Kidney (tissue), 14 donors: ENCODE results near the gene PRKN. TPM values are rescaled to one million over a fixed set of nuclear protein-coding genes. Genes with fewer than 3 reads are reported as not detected.

Experiments used
- DNase-seq, 5 donors: peaks; one replicate each; pipeline ENCODE4 v3.0.0-alpha.2; 2013 to 2020
- FAIRE-seq: peaks from 2 replicates; lab custom pipeline; 2012; peaks lifted over from hg19 to GRCh38; lab: Jason Lieb, UNC
- H3K27ac ChIP-seq, 2 donors: one replicate each; pipeline ENCODE4 v1.7.0; 2013; ENCODE audit warnings: low read depth in 2 of 2, low read length in 2 of 2, inconsistent platforms in 1 of 2
- H3K27me3 ChIP-seq: one replicate; pipeline ENCODE4 v1.7.1; 2013; ENCODE audit warnings: low read length, inconsistent platforms; ENCODE audit not compliant: control insufficient read depth, insufficient read depth
- H3K36me3 ChIP-seq, 3 donors: one replicate each; pipeline versions ENCODE4 v1.7.0 to v1.7.1; 2013; ENCODE audit warnings: low read length in 3 of 3, control low read depth in 1 of 3, inconsistent platforms in 1 of 3; ENCODE audit not compliant: insufficient read depth in 3 of 3, control insufficient read depth in 2 of 3
- H3K4me1 ChIP-seq, 3 donors: one replicate each; pipeline versions ENCODE4 v1.7.0 to v1.7.1; 2013; ENCODE audit warnings: low read length in 3 of 3, inconsistent platforms in 1 of 3, low read depth in 1 of 3; ENCODE audit not compliant: control insufficient read depth in 2 of 3, insufficient read depth in 2 of 3
- H3K4me3 ChIP-seq, 3 donors: one replicate each; pipeline versions ENCODE4 v1.7.0 to v1.8.1; 2013; ENCODE audit warnings: low read length in 3 of 3, control low read depth in 1 of 3, inconsistent platforms in 1 of 3
- H3K9ac ChIP-seq, 3 donors: one replicate each; pipeline versions ENCODE4 v1.7.0 to v1.7.1; 2013; ENCODE audit warnings: low read length in 3 of 3, control low read depth in 1 of 3, inconsistent platforms in 1 of 3
- H3K9me3 ChIP-seq, 3 donors: one replicate each; pipeline versions ENCODE4 v1.7.0 to v1.7.1; 2013; ENCODE audit warnings: low read length in 3 of 3, control low read depth in 1 of 3, inconsistent platforms in 1 of 3; ENCODE audit not compliant: control insufficient read depth in 2 of 3, insufficient read depth in 1 of 3
- intact Hi-C: fragments of 100-400 bp; cut with DNase I; formaldehyde crosslinking; loops from one replicate; pipeline ENCODE4 v1.11.1; 2022
- polyA plus RNA-seq: library from polyadenylated mRNA; stranded (reverse); fragments of 350-450 nt; fragmentation: Illumina TruSeq; extraction: RNeasy Lipid Tissue Mini Kit (QIAGEN cat#74804); gene quantifications from one replicate; pipeline ENCODE4 v1.2.3, GENCODE V29; 2014; ENCODE audit warnings: low read depth, low replicate concordance; ENCODE audit not compliant: insufficient read depth
- total RNA-seq: library from RNA; stranded (reverse); fragmentation: NEBNext Ultra II Directional; extraction: Animal tissue kit (Norgen Biotek cat#: 25700); gene quantifications from one replicate; pipeline ENCODE4 v1.2.1, GENCODE V29; 2021
- TF ChIP-seq, protein P1 (sequence below): IDR thresholded peaks from 3 replicates; pipeline ENCODE4 v1.5.1; 2012; ENCODE audit warnings: mild to moderate bottlenecking, moderate library complexity, borderline replicate concordance; ENCODE audit not compliant: insufficient read depth; ENCODE audit errors: extremely low read depth
- donor health status: control.
- donor health status: control.
- donor health status: control.
- donor health status: control.
- donor health status: control.
- donor health status: DM: yes; HTN: yes; CAD: no.
- donor health status: Normal renal cell carcinoma (clear cell type).

PRKN gene
- total and polyA plus RNA-seq, 2 donors from 2014 or later = 8.6 to 10.4 TPM

DNA sequence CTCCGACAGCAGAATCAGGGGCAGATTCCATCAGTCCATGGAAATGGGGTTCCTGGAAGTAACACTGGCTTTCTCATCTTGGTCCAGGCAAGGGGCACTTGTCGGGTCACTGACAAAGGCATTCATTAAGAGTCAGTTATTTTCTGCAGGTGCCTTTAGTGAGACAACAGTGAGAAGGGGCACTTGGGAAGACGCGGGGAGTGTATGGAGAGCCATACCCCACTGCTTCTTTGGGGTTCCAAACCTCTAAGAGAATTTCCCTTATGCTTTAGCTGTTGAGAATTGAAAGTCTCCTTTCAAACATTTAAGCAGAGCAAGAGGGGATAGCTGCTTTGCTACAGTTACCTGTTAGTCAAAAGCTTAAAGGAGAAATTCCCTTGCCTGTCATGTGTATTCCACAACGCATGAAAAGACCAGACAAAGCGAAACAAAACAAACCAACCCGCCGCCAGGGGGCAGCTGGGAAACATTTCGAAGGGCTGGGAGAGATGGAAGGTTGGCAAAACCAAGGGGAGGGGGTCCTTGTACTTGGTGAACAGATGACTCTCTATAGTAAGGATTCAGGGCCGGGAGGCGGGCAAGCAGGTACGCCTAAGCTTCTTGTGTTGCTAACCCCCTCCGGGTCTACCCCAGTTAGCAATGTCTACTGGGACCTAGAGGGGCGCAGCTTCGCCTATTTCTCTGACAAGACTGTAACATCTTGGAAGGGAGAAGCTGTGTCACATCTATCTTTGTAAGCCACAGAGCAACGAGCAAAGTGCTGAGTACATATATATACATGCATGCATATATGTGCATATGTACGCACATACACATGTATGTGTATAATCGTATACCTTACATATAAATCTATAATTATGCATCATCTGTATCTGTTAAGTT, 978.8 kb downstream of the PRKN start:
- TF ChIP-seq, protein P1, sequence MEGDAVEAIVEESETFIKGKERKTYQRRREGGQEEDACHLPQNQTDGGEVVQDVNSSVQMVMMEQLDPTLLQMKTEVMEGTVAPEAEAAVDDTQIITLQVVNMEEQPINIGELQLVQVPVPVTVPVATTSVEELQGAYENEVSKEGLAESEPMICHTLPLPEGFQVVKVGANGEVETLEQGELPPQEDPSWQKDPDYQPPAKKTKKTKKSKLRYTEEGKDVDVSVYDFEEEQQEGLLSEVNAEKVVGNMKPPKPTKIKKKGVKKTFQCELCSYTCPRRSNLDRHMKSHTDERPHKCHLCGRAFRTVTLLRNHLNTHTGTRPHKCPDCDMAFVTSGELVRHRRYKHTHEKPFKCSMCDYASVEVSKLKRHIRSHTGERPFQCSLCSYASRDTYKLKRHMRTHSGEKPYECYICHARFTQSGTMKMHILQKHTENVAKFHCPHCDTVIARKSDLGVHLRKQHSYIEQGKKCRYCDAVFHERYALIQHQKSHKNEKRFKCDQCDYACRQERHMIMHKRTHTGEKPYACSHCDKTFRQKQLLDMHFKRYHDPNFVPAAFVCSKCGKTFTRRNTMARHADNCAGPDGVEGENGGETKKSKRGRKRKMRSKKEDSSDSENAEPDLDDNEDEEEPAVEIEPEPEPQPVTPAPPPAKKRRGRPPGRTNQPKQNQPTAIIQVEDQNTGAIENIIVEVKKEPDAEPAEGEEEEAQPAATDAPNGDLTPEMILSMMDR = peak; percentile 36
- Histone ChIP-seq H3K36me3 (no peaks in the 10 kb centered on the region), H3K9ac (no peak overlapping the region), H3K27me3 (no peaks in the 10 kb centered on the region), H3K4me3 (no peak overlapping the region), H3K9me3 (no peaks in the 10 kb centered on the region), H3K4me1 (no peaks in the 10 kb centered on the region), H3K27ac (no peak overlapping the region)
- peak in 4 of 5 donors; percentile 74 to 84 (median 76) for DNase-seq
- no peak for FAIRE-seq
- intact Hi-C loops = no loop called here

DNA sequence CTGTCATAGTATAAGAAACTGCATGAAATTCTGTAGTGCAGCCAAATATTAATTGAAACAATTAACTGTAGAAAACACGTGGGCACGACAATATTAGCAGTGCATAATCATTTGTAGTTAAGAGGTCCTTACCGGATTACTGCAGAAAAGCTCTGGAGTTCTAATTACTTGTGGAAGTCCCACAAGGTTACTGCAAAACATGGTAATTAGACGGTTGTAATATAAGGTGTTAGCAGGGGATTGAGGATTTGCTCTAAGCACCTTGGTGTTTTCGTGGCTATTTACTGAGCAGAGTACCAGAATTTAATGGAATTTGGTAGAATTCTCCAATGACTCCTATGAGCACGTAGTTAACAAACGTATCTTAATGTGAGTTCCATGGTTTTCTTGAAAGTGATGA, 980.1 kb downstream of the PRKN start:
- TF ChIP-seq, protein P1 = no peak
- Histone ChIP-seq H3K4me1 (no peaks in the 10 kb centered on the region), H3K9ac (no peak overlapping the region), H3K36me3 (no peaks in the 10 kb centered on the region), H3K4me3 (no peak overlapping the region), H3K9me3 (no peaks in the 10 kb centered on the region), H3K27ac (no peak overlapping the region), H3K27me3 (no peaks in the 10 kb centered on the region)
- no peak for DNase-seq
- no peak for FAIRE-seq
- intact Hi-C loops = no loop called here

DNA sequence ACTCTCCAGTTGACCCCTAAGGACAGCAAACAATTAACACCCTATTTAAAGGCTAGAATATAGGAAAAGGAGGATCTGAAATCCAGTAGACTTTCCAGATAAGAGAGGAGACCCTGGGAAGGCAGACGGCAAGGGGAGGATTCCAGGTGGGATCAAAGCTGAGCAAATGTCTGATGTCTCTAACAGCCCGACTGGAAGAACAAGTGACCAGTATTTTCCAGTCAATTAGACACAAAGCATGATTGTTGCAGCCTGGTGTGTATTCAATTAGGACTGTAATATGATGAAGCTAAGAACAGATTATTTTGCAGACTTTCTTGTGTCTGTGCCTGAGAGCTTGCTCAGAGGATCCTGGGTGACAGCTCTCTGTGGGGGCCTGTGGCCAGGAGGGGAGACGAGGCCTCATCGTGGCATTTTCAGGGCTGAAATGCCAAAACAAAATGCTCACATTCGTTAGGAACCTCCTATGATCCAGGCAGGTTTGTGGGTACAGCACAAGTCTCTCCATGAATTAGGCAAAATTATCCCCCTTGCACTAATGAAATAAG, 981.9 kb downstream of the PRKN start:
- Histone ChIP-seq H3K9me3 (no peaks in the 10 kb centered on the region), H3K27me3 (no peaks in the 10 kb centered on the region), H3K4me3 (no peak overlapping the region), H3K9ac (no peak overlapping the region), H3K27ac (no peak overlapping the region), H3K36me3 (no peaks in the 10 kb centered on the region), H3K4me1 (no peaks in the 10 kb centered on the region)
- TF ChIP-seq, protein P1 = no peak
- intact Hi-C loops = no loop called here
- no peak for DNase-seq
- no peak for FAIRE-seq
